ENCODE data around the gene AMPD3.

The AMPD3 gene

DNA sequence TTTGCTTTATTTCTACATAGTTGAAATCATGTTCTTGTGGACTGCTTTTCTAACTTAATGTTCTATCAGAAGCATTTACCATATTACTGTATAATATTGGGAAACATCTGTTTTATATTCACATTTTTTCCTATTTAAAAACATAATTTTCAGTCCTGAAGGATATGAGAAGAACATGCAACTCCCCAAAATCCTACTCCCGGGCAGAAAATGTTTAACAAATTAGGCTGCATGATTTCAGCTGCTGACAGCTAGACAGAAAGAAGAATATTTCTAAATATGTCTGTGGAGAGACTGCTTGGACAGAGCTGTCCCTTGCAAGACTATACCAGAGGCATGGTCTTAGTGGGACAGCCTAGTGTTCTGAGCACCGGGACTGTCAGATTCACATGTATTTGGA lies 15.7 kb upstream of the AMPD3 start:
- no peak for DNase-seq

DNA sequence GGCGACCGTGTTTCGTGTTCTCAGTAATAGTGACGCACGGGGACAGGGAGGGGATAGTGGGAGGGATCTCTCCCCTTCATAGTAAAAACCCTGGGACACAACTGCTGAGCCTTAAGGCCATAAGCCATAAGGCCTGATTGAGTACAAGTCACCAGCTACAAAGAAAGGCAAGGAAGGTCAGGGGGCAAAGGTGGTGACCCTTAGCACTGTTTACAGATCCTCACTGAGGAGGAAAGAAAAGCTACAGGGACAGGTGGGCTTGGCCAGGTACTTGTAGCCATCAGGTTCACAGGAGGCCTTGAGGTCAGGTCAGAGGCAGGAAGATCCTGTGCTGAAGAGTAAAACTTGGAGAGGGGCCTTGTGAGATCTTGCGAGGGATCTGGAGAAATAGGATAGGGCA lies 15.1 kb upstream of the AMPD3 start:
- DNase-seq, result no peak

DNA sequence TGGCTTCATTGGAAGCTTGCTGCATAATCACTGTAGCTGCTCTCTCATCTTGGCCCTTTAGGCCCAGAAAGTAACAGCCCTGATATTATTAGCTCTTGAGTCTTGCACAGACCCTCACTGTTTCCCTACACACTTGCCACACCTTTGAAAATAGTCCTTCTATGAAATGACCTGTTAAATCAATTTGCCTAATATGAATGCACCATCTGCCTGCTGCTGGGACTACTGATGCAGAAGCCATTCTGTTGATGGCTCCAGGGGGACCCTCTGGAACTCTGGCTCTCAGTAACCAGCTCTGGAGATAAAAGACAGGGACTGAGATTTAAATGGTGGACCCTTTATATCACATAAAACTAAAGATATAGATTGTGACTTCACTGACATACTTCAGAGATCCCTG lies 14.7 kb upstream of the AMPD3 start:
- no peak for DNase-seq

DNA sequence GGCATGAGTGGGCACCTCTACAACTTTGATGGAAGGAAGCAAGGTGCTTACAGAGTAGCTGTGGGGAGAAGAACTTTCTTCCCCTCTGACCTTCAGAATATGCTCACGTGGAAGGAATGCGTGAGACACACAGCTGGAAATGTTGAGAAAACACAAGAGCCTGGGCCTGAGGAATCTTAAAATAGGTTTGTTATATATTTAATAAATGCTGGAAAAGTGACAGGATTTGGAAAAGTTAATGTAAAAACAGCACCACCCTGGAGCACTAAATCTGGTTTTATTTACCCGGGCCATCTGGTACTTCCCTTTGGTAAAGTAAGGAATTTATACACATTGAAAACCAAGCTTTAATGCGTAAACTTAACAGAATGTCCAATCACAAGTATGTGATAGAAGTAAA lies 14.0 kb upstream of the AMPD3 start:
- DNase-seq, result no peak

DNA sequence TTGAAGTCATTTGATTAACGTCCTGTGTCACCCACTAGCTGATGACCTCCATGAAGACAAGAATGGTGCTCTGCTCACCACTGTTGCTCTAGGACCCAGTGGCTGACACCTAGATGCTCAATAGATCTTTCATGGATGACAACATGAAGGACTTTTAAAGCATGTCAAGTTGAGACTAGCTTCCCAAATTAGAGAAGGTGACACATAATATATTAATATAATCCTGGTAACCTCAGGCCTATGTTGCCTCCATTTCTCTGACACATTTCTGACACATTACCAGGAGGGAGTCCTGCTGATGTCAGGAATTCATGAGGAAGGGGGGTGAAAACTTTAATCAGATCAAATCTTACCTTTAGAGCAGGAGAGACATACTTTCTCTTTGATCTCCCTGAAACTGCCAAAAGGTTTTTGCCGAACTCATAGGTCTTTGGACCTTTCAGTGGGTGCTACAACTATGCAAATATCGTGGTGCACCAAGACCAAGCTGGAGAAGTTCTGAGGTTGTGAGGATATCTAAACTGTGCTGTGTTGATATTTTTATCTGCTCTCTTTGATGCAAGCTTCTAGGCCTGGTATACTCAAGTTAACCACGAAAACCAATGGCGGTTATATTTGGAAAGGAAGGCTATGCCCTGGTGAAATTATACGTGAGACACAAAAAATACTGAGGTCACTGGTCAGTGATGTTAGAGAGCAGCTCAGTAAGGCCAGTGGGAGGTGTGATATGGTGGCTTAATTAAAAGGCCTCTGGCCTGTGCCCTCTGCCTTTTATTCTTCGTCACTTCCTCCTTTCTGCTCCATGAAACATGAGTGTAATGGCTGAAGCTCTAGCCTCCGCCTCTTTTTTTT lies 13.2 kb upstream of the AMPD3 start:
- DNase-seq, result no peak

DNA sequence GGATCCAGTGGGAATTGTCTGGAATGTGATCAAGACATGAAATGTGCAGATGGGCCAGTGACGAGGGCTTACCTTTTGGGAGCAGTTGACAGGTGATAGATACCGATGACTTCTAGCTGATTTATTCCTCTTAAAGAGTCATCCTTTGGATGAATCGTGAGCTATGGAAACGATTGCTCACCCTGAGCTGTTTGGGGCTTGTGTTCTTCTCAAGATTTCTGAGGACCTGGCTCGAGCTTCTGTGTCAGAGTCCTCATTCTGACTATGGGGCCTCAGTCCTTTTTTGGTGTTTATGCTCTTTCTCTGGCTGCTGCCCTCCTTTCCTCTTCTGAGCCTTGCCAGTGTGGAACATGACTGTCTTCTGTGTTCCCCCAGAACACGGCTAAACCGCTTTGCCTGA lies 11.9 kb upstream of the AMPD3 start:
- DNase-seq, result no peak

DNA sequence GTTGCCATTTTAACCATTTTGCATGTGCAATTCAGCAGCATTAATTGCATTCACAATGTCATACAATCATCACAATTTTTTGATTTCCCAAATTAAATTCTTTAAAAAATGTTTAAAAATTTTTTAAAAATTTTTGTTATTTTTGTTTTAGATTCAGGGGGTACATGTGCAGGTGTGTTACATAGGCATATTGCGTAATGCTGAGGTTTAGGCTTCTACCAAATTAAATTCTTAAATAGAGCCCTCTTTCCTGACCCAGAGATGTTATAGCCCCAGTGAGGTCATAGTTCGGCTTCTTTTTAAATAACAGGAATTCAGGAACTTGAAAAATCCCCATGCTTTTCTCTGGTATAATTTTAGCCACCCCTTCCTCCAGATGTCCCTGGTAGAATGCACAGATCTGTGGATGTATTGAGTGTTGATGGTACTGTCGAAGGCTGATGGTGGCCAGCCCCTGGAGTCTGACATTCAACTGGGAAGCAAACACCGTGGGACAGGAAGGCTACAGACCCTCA lies 11.3 kb upstream of the AMPD3 start:
- DNase-seq, result no peak

DNA sequence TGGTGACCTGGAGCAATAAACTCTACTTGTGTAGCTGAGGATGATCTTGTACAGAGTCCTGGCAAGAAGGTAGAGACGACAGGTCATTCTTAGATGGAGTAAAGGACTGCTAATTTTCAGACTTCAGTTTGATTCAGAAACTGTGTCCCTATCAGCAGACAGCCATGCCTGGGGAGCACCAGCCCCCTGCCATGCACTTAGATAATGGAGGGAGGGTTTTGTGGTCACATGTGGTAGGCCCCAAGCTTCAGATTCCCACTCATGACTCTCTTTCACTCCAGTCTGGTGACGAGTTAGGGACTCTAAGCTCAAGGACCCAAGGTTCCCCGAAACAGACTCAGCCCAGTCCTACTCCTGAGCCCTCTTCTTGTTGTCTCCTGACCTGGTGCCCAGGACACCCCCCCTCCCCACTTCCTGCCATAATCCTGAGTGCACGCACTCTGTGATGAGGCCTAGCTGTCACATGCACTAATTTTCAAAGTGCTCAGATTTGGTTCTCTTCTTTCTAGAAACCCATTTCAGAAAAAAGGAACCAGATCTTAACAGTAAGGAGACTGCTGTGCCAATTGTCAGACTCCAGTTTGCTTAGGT lies 10.2 kb upstream of the AMPD3 start:
- no peak for DNase-seq

DNA sequence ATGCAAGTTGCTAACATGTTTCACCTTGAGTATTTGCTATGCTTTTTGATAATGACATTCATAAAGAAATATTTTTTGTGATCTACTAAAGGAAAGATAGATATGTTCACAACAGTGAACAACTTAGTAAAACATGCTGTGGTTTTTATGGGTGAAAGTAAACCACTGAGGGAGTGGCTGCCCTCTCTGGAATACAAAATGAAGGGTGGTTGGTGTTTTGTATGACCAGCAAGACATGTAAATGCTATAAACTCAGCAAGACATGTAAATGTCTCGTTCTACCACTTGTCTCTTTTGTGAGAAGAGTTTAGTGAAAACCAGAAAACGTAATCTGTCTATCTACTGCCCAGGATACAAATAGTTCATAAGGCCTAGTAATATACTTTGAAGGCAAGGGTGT lies 7.6 kb upstream of the AMPD3 start:
- no peak for DNase-seq

DNA sequence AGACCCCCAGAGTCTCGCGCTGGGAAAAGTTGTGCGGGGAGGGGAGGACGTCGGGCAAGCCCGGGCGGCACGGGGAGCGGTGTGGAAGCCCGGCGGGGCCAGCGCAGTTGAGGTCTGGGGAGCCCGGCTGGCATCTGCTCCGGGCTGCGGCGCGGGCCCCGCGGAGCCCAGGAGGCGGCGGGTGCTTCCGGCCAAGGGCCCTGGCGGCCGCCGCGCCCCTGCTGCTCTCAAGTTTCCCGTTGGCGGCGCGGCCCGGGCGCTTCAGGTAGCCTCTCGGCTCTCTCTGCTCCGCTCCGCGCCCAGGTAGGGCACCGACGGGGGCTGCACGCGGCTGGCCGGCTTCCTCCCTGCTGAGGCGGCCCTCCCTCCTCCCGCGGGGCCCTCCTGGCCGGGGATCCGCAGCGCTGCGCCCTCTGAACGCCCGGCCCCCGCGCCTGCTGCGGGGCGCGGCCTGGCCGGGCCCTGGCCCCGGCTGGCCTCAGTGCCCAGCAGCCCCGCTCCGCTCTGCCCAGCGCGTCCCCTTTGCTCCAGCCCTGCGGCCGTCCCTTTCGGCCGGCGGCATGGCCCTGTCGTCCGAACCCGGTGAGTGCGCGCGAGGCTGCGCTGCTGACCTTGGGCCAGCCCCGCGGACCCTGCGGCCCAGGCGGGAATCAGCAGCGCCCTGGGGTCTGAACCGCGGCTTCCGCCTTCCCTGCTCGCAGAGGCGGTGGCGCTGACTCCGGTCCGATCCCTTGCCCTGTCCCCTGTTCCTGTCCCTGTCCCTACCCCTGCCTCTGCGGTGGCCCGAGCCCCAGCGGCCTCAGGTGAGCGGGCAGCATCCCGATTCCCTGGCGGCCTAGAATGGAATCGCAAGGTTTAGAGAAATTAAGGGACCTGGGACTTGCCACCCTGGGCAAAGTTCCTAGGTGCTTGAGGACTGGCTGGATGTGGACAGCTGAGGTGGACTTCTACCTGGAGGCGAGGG lies 4.3 kb upstream of the AMPD3 start:
- DNase-seq, result no peak

DNA sequence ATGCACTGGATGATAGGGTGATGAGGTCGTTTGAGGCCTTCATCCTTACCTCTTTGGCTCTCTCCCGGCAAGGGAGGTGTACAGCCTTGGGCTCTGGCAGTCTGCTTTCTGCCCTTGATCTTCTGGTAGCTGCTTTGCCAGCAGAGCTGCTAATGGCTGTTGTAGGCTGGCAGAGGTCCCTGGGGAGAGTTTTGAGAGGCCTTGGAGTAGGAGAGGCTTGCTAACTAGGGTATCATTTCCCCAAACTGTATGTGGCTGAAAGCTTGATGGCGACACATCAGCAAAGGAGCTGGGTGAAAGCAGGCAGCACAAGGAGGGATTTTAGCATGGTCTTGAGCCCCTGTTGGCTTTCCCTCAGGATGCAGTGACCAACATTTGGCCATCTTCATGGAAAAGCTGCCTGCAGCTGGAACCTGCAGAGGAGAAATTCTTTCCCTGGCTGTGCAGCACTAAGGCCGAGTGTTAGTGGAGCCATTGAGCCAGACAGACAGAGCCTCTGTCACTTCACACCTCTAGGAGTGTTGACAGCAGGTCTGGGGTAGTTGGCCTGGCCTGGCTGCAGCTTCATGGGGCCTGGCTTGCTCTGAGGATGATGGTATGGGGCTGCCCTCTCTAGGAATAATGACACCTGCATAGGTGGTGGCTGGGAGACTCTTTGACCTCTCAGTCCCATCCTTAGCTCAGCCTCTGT lies 3.5 kb upstream of the AMPD3 start:
- DNase-seq, result no peak

DNA sequence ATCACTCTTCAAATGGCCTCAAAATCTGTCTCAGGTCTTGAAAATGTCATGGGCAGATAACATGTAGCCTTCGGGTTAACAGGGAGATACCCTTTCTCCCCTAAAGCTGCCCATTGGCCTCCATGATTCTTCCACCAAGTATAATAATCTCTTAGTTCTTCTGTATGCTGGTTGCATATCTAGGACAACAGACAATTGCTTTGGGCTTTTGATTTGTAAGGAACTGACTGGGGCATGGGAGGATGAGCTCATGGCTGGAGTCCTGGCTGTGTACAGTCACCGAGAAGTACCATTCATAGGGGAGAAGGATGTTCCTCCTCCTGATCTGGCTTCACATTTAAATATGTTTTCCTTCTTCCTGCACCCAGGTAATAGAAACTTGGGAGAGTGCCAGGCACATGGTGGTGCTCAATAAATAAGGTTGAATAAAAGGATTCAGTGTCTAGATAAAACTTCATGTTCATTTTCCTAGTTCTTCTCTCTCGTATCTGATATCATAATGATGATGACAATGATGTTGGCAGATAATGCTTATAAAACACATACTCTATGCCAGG lies 2.8 kb upstream of the AMPD3 start:
- DNase-seq, result no peak

DNA sequence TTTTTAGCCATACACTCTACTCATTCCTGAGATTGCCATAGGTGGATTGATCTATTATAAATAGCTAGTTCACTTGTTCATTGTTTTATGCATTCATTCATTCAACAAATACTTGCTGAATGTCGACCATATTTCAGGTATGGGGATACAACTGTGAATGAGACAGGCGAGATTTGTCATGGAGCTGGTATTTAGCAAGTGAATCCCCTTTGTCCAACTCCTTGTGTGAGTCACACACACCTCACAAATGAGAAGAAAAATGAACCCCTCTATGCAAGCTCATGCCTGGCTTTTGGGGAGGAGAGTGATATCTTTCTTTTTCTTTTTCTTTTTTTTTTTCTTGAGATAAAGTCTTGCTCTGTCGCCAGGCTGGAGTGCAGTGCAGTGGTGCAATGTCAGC lies 1.8 kb upstream of the AMPD3 start:
- no peak for DNase-seq

DNA sequence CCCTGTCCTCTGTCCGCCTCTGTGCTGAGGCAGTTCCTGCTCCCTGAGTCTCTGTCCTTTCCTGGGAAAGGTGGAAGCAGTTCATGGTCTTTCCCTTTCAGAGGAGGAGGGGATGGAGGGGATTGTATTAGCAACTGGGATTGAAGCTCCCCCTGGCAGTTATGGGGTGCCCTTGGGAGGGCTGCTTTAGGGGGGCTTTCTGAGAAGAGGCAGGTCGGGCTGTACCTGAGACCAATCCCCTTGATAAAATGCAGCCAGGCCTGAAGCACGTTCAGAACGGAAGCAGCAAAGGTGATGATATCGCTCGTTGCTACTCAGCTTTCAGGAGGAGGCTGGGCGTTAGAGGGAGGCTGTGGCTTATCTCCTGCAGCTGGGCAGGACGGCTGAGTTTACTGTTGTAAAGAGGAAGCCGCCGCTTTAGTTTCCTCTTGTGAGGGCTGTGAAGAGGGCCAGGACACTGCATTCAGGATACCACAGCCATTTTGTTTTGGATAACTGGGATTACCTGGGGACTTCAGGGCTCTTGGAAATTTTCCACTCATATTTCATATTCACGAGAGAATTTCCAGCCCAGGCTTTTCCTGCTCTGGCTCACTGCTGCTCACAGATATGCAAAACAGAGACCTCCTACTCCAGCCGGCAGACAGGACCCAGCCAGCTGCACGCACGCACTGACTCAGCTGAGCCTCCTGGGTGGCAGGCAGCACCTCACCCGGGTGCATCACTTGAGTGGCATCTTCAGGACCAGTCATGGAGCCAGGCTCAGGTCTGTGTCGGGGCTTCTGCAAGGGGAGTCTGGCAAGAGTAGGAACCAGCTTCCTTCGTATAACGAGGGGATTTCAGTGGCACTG lies 798 bp downstream of the AMPD3 start:
- peak; percentile 61 for DNase-seq

DNA sequence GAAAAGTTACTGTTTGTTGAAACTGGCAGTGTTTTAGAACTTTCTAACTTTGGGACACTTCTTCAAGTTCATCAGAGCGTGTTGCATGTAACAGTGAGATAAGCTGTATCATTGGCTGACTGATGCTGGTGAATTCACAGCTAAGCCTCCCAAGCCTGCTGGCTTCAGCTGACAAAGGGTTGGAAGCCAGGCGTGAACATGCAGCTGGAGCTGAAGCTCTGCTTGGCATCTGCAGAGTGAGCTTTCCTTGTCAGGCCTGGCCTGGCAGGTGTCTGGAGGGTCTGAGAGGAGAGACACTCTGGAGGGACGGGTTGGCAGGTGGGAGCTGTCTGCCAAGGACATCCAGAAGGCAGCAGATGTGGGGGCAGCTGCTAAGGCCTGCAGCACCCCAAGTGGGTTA lies 1.5 kb downstream of the AMPD3 start:
- no peak for DNase-seq

DNA sequence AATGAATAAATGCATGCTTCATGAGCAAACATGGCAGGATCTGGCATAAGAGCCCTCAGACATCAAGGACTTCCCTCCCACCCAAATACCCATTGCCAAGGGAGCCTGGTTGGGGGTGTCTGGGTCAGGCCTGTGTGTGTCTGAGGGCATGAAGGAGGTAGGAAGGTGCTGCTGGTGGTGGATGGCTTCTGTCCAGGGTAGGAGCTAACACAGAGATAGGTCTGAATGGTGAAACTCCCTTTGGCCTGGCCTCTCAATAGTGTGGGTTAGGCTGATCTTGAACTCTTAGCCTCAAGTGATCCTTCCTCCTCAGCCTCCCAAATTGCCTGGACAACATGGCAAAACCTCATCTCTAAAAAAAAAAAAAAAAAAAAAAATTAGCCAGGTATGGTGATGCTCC lies 2.8 kb downstream of the AMPD3 start:
- DNase-seq, result no peak

DNA sequence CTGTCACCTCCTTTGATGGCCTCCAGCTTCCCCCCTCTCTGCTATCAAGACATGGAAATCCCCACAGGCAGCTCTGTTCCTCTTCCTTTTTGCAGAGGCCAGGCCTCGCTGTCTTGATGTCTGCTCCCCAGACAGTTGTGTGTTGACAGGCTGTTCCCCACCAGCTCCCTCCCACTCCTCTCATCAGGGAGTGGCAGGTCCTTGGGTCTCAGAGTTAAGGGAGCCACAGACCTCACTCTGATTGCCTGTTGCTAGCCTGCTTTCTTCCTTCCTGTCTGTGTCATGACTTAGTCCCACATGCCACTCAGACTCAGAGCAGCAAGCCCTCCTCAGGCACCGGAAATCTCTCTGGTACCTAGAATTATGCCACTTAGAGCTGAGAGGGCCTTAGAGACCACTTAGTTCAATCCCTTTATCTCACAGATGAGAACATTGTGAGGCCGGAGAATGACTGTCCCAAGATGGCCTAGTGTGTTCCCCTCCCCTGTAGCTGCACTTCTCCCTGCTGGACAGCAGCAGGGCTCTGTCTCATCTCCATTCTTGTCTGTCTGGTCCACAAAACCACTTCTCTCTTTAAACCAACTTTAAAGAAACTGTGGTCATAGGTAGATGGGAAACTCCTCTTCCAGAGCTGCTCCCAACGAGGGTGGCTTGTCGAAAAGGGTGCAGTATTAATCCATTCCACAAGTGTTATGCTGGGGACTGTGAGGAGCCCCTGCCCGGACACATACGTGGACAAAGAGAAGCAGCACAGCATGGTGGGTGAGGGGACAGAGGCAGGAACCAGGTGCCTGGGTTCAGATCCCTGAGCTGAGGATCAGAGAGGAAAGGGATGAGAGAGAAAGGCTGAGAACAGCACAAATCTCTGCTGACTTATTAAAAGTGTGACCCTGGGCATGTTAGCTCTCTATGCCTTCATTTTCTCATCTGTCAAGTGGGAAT lies 4.2 kb downstream of the AMPD3 start:
- peak; percentile 70 for DNase-seq

DNA sequence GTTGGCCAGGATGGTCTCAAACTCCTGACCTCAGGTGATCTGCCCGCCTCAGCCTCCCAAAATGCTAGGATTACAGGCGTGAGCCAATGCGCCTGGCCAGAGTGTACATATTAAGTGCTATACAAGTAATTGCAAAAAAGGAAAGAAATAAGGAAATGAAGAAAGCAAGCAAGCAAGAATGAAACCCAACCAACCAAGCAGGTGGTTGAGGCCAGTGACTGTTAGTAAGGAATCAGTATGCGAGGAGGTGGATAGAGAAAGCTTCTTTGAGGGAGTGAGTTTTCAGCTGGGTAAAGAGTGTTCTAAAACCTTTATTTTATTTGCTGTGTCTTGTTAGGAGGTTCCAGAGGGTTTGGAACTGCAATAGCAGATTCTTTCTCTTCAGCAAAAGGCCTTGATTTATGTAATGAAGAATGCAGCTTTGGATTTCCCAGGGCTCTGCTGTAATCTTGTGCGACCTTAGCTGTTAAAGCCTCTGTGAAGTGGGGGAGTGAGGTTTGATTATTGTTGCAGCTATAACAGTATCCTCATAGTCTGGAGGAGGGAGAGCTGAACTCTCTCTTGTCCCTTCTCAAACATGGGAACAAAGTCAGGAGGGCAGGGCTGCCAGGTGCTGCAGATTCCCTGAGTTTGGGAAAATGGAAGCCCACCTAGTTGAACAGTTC lies 5.7 kb downstream of the AMPD3 start:
- DNase-seq, result no peak

DNA sequence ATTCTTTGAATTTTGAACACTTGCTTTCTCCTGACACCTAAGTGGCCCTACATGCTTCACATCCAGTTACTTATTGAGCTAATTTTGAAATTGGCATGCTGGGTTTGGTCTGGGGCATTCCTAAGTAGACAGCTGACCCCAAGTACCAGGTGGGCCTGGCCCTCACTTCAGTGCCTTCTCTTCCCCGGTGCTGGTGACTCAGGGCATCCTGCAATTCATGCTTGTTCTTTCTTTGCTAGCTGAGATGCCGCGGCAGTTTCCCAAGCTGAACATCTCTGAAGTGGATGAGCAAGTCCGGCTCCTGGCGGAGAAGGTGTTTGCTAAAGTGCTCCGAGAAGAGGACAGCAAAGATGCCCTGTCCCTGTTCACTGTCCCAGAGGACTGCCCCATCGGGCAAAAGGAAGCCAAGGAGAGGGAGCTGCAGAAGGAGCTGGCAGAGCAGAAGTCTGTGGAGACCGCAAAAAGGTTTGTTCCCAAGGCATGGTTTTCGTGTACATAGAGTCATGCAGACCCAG lies 6.3 kb downstream of the AMPD3 start:
- no peak for DNase-seq
